Right lobe of liver (tissue), 6 donors: ENCODE measurements around the gene C1orf105. TPM values are rescaled to one million over a fixed set of nuclear protein-coding genes. Genes with fewer than 3 reads are reported as not detected.

Source experiments
- ATAC-seq, 4 donors: fragments of 200-7000 bp; cut with Tn5 transposase; one replicate each; pipeline ENCODE4 v1.9.1; 2020; ENCODE audit warnings: mild to moderate bottlenecking in 4 of 4, moderate library complexity in 4 of 4
- DNase-seq, 3 donors: peaks; one replicate each; pipeline ENCODE4 v3.0.0-alpha.2; 2020
- H3K27ac ChIP-seq, 3 donors: fragments of 200-600 bp; one replicate each; pipeline ENCODE4 v1.8.0; 2022
- H3K27me3 ChIP-seq, 2 donors: fragments of 200-600 bp; one replicate each; pipeline ENCODE4 v1.8.0; 2022
- H3K36me3 ChIP-seq, 4 donors: fragments of 200-600 bp; sonication (generic) in 1 of 4; one replicate each; pipeline versions ENCODE4 v1.5.1 to v1.8.0; 2017 to 2022; ENCODE audit warnings: control low read depth in 1 of 4
- H3K4me1 ChIP-seq, 4 donors: fragments of 200-600 bp; sonication (generic) in 1 of 4; one replicate each; pipeline versions ENCODE4 v1.5.1 to v1.8.0; 2017 to 2022; ENCODE audit warnings: control low read depth in 1 of 4
- H3K4me3 ChIP-seq, 3 donors: fragments of 200-600 bp; one replicate each; pipeline ENCODE4 v1.8.0; 2022
- H3K9me3 ChIP-seq, 4 donors: fragments of 200-600 bp; sonication (generic) in 1 of 4; one replicate each; pipeline versions ENCODE4 v1.5.1 to v1.8.0; 2017 to 2022; ENCODE audit warnings: control low read depth in 1 of 4
- CTCF ChIP-seq, 4 donors: fragments of 200-600 bp in 3 of 4; fragments of 450-650 bp in 1 of 4; IDR thresholded peaks; one replicate each; pipeline versions ENCODE4 v1.5.1 to v1.8.0; 2016 to 2022; ENCODE audit warnings: antibody characterized with exemption in 4 of 4, mild to moderate bottlenecking in 2 of 4
- POLR2A ChIP-seq: fragments of 450-650 bp; IDR thresholded peaks from one replicate; pipeline ENCODE4 v1.6.1; 2017; ENCODE audit warnings: antibody characterized with exemption, mild to moderate bottlenecking
- WGBS: methylation state at CpG from one replicate; pipeline ENCODE4 v1.1.6; 2018; ENCODE audit warnings: low coverage, low lambda C conversion rate; ENCODE audit not compliant: insufficient coverage; ENCODE audit errors: missing lambda C conversion rate; 5-methylcytosine and 5-hydroxymethylcytosine counted together
- intact Hi-C, 2 donors: fragments of 100-400 bp; cut with DNase I; formaldehyde crosslinking; loops; one replicate each; pipeline versions ENCODE4 v1.11.2 to v1.14.1; 2022
- total RNA-seq, 6 experiments: library from RNA; depleted of rRNA in 2 of 6; stranded (reverse); fragments of >200 nt in 2 of 6; fragmentation: NEBNext Ultra II Directional in 3 of 6; extraction: Animal tissue kit (Norgen Biotek cat#: 25700) in 3 of 6; gene quantifications; one replicate each; pipeline versions ENCODE4 v1.1.0 to v1.2.4, GENCODE V29; 2016 to 2023
- donor health status: DM: no; HTN: yes; CAD: no.
- donor health status: DM: no; HTN: no; CAD: no.
- donor health status: DM: no; HTN: no; CAD: no.
- donor health status: DM: no; HTN: yes; CAD: no.
- donor health status: DM: no; HTN: yes; CAD: no.

The C1orf105 gene
- total RNA-seq, 6 experiments from 2014 or later = 0.24 to 1.3 (median 0.46) TPM; not detected in 2

GRCh38 chr1:172393354-172393753 is 27.1 kb upstream of the C1orf105 start:
- Histone ChIP-seq H3K36me3 (no peaks in the 10 kb centered on the region), H3K4me1 (no peaks in the 10 kb centered on the region), H3K27me3 (no peaks in the 10 kb centered on the region), H3K4me3 (no peak overlapping the region), H3K27ac (peak overlapping the region in 1 of 3 donors; percentile 17), H3K9me3 (no peaks in the 10 kb centered on the region)
- 85% methylated on average over 5 of the region's 5 CpGs for WGBS
- no peak for DNase-seq
- ATAC-seq = peak in 3 of 4 donors; percentile 36 to 58 (median 55)
- intact Hi-C loops = no loop called here
- TF ChIP-seq CTCF (IDR thresholded peaks at IDR 0.05) (no peak), POLR2A (no peak)

GRCh38 chr1:172394141-172394751 is 26.2 kb upstream of the C1orf105 start:
- TF ChIP-seq CTCF (IDR thresholded peaks at IDR 0.05) (no peak), POLR2A (no peak)
- Histone ChIP-seq H3K4me1 (no peaks in the 10 kb centered on the region), H3K36me3 (no peaks in the 10 kb centered on the region), H3K4me3 (no peak overlapping the region), H3K9me3 (no peaks in the 10 kb centered on the region), H3K27ac (peak overlapping the region in 1 of 3 donors; percentile 55), H3K27me3 (no peaks in the 10 kb centered on the region)
- no peak for DNase-seq
- peak; percentile 38 to 61 (median 44) for ATAC-seq
- intact Hi-C loops = no loop called here
- WGBS = 37% methylated on average over 4 of the region's 4 CpGs

- Histone ChIP-seq H3K4me3 (no peak overlapping the region), H3K27ac (no peak overlapping the region), H3K27me3 (no peaks in the 10 kb centered on the region), H3K36me3 (no peaks in the 10 kb centered on the region), H3K9me3 (no peaks in the 10 kb centered on the region), H3K4me1 (no peaks in the 10 kb centered on the region)
- WGBS = 75% methylated on average over 5 of the region's 5 CpGs
- ATAC-seq (no peak), DNase-seq (no peak)
- TF ChIP-seq CTCF (IDR thresholded peaks at IDR 0.05) (no peak), POLR2A (no peak)
- intact Hi-C loops = no loop called here
Observed at GRCh38 chr1:172394811-172395210, 25.7 kb upstream of the C1orf105 start.

- Histone ChIP-seq H3K9me3 (no peaks in the 10 kb centered on the region), H3K4me1 (no peaks in the 10 kb centered on the region), H3K27ac (no peak overlapping the region), H3K27me3 (no peaks in the 10 kb centered on the region), H3K4me3 (no peak overlapping the region), H3K36me3 (no peaks in the 10 kb centered on the region)
- 84% methylated on average over 3 of the region's 3 CpGs for WGBS
- no peak for ATAC-seq
- no peak for DNase-seq
- TF ChIP-seq POLR2A (no peak), CTCF (IDR thresholded peaks at IDR 0.05) (no peak)
- intact Hi-C loops = no loop called here
Observed at GRCh38 chr1:172395576-172395975, 24.9 kb upstream of the C1orf105 start.

GRCh38 chr1:172397221-172397620 is 23.3 kb upstream of the C1orf105 start:
- intact Hi-C loops = no loop called here
- Histone ChIP-seq H3K27me3 (no peaks in the 10 kb centered on the region), H3K9me3 (no peaks in the 10 kb centered on the region), H3K27ac (no peak overlapping the region), H3K4me3 (no peak overlapping the region), H3K4me1 (no peaks in the 10 kb centered on the region), H3K36me3 (no peaks in the 10 kb centered on the region)
- no peak for DNase-seq
- ATAC-seq = no peak
- TF ChIP-seq CTCF (IDR thresholded peaks at IDR 0.05) (no peak), POLR2A (no peak)
- 81% methylated on average over 3 of the region's 3 CpGs for WGBS
